Measurements from ENCODE around the gene CRHR2.
A peak's percentile ranks its signal among the peaks of the same experiment; 100 is the strongest.
"Not testable (repeated sequence)": the region's sequence is repeated elsewhere in the genome, so short reads cannot be mapped to it uniquely, and the experiment has no call there.

The CRHR2 gene

DNA sequence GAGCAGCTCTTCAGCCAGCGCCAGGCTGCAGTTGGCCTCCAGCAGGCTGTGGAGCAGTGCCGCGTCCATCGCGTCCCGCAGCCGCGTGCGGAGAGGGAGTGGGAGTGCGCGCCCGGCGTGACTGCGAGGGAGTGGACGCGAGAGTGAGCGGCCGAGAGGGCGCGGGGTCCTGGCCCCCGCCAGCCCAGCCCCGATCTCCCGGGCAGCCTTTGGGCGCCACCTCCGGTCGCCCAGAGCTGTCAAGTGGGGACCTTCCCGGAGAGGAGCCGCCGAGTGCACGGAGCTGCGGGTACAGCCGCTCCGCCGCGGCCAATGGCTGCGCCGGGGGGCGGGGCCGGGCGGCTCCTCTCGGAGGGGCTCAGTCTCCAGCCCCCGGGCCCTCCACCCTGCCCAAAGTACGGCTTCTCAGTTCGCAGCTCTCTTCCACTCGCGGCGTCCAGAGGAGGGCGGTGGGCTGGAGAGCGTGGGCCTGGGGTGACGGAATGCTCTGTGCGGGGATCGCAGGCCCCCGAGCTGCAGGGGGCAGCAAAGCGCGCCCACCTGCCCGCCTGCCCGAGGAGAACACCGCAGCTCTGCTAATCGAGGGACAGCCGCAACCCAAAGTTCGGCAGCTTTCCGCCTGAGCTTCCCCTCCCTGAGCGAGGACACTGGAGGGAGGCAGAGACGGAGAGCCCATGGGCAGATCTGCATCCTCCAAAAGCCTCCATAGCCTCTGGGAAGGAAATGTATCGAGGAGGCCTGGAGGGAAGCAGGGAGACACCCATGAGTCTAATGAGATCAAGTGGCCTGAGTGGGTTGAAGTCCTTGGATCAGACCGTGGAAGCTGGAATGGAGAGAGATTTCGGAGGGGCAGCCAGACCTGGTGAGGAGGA, at the start of gene CRHR2:
Gene CRHR2 (minus strand): TSS at position 245 of the 872 bp plus-strand sequence. CDS start 176 bp downstream, at position 69.
- DNase-seq (ENCODE audit: low spot score), result no peak

DNA sequence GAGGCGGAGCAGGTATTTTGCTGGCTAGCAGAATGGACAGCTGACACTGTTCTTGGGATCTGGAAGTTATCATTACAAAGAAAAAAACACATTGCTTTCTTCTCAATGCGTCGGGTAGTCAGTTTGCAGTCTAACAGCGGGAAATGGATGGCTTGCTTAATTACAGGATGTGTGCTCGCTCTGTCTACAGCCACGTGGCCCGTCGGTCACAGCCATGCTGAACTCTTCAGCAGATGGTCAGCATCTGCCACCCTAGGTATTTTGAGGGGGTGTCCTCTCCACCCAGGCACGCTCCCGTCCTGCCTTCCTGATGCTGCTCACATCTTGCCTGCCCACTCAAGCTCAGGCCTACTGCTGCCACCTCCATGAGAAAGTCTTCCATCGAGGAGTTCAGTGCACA, 49.3 kb upstream of the CRHR2 start:
- no peak for DNase-seq (ENCODE audit: low spot score)

GRCh38 chr7:30730996-30731395, 48.7 kb upstream of the CRHR2 start:
- no peak for DNase-seq (ENCODE audit: low spot score)

GRCh38 chr7:30730097-30730496, 47.8 kb upstream of the CRHR2 start:
- no peak for DNase-seq (ENCODE audit: low spot score)

DNA sequence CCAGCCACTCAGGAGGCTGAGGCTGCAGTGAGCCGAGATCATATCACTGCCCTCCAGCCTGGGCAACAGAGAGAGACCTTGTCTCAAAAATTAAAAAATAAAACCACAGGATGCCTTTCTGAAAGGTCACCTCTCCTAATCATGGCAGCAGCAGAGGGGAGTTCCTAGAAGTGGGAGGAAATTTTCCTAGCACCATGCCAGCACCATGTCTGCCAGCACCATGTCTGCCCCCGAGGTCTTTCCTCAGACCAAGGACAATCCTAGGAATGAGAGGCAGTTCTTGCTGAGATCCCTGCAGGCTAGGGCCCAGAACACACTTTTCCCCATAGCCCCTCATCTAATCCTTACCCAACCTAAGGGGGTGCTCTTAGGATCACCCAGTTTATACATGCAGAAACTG, 47.4 kb upstream of the CRHR2 start:
- DNase-seq (ENCODE audit: low spot score), result no peak

DNA sequence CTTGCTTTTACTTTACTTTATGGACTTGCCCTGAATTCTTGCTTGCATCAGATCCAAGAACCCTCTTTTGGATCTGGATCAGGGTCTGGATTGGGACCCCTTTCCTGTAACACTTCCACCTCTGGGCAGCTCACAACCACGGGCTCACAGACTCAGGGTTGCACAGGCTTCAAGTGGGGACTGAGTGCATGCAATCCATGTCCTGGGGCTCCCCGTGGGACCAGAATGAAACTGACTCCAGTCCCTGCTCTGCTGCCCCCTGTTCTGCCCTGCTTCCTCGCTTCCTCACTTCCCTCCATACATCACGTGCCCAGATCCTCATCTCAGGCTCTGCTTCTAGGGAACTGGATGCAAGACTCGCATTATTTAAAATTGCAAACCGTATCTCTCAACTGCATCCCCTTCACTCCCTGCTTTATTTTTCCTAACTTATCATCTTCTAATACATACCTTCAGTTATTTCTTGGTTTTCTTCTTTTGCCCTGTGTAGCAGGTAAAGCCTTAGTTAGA, 46.4 kb upstream of the CRHR2 start:
- DNase-seq (ENCODE audit: low spot score), result no peak

DNA sequence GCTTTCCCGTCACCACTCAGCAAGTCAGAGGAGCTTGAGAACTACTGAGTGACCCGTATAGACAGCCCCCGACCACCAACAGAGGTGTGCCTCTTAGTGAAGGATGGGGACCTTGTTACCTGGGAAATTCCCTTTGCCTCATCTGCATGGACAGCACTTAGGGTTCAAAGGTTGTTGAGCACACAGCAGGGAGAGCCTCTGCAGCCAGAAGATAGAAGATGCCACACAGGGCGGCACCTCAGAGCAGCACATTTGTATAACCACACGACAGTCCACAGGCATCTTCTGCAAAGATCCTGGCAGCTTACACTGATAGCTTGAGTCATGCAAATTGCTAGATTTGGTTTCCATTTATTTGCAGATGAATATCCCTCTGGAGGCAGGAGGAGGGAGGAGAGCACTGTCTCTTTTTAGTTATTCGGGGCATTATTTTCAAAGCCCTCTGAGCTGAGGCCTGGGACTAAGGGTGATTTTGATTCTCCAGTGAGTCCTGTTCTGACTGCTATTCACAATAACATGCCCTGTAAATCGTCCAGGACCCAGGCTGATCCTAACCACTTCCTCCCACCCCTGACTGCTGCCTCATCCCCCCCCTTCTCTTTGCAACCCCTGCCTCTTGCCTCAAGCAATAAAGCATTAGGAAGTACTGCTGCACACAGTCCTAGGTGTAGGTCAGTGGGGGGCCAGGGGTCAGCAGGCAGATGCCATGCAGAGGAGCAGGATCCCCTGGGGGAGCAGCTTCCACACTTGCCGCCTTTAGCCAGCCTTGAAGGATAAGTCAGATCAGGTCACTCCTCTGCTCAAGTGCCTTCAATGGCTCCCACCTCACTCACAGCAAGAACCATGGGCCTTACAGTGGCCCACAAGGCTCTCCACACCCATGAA, 45.0 kb upstream of the CRHR2 start:
- peak; percentile 81 for DNase-seq (ENCODE audit: low spot score)

DNA sequence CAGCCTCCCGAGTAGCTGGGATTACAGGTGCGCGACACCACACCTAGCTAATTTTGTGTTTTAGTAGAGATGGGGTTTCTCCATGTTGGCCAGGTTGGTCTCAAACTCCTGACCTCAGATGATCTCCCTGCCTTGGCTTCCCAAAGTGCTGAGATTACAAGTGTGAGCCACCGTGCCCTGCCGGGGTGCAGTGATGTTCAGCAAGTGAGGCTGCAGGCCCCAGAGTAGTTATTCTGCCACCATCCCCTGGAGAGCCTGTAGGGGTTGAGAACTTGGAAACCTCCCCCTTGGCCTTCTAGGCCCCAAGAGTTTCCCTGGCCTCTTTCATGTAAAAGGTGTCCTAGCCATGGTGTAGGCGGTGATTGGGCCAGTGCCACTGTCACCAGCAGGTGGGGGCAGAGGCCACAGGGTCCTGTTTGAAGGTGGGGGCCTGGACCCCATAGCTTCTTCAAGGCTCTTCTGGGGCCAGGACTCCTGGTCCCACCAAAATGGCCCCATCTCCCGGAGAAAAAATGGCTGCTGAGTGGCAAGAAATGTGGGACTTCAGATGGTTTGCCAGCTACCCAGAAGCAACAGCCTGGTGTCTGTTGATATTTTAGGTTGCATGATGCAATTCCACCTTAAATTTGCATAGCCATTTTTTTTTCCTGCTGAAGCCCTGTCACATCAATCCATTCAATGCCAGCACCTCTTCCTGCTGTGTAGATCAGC, 44.2 kb upstream of the CRHR2 start:
- peak; percentile 30 for DNase-seq (ENCODE audit: low spot score)

DNA sequence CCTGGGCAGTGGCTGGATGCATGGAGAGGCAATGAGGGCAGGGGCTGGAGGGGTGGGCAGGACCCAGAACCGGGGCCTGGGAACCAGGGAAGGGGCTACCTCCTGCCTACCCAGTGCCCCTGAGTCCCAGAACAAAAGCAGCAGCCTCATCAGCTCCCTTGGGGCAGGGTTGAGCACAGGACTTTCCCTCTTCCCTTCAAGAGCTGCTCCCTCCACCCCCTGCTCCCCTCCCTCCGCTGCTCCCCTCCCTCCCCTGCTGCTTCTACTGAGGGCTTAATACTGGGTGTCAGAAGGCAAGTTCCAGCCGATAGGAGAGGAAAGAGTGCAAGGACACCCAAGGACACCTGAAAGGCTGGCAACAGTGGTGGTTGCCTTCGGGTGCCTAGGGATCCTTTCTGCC, 41.5 kb upstream of the CRHR2 start:
- DNase-seq (ENCODE audit: low spot score), result no peak

- no peak for DNase-seq (ENCODE audit: low spot score)
Observed at GRCh38 chr7:30722671-30723070, 40.4 kb upstream of the CRHR2 start.

- no peak for DNase-seq (ENCODE audit: low spot score)
Observed at GRCh38 chr7:30722187-30722586, 39.9 kb upstream of the CRHR2 start.

DNA sequence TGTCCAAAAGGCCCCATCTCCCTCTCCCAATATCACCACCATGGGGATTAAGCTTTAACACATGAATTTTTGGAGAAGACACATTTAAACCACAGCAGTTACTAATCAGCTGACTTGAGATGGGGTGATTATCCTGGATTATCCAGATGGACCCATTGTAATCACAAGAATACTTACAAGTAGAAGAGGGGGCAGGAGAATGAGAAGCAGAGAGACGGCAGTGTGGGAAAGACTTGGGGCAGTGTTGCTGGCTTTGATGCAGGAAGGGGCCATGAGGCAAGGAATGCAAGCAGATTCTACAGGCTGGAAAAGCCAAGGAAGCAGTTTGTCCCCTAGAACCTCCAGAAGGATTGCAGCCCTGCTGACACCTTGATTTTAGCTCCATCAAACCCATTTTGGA, 39.0 kb upstream of the CRHR2 start:
- no peak for DNase-seq (ENCODE audit: low spot score)

GRCh38 chr7:30719434-30719833, 37.2 kb upstream of the CRHR2 start:
- not testable (repeated sequence) for DNase-seq (ENCODE audit: low spot score)

GRCh38 chr7:30717181-30717580, 34.9 kb upstream of the CRHR2 start:
- DNase-seq (ENCODE audit: low spot score), result no peak

- DNase-seq (ENCODE audit: low spot score), result no peak
Observed at GRCh38 chr7:30714129-30714528, 31.9 kb upstream of the CRHR2 start.

GRCh38 chr7:30713392-30713791, 31.1 kb upstream of the CRHR2 start:
- no peak for DNase-seq (ENCODE audit: low spot score)

- DNase-seq (ENCODE audit: low spot score), result no peak
Observed at GRCh38 chr7:30710669-30711068, 28.4 kb upstream of the CRHR2 start.

GRCh38 chr7:30709549-30709948, 27.3 kb upstream of the CRHR2 start:
- DNase-seq (ENCODE audit: low spot score), result no peak

DNA sequence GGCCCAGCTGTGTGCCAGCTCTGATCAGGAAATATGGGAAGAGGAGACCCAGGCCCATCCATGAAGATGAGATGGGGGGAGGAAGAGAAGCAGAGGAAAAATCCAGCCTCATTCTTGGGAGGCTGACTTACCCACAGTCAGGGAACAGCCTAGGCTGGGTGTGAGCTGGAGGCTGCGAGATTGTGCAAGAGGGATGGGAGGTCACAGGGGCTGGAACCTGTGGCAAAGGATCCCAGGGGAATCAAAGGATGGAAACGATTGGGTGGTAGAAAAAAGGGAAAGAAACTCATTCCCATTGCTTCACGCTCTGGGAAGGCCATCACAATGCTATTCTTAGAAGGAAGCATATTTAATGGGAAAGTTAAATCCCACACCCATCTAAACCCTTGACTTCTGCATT, 26.7 kb upstream of the CRHR2 start:
- DNase-seq (ENCODE audit: low spot score), result no peak

GRCh38 chr7:30708412-30708811, 26.2 kb upstream of the CRHR2 start:
- DNase-seq (ENCODE audit: low spot score), result no peak

DNA sequence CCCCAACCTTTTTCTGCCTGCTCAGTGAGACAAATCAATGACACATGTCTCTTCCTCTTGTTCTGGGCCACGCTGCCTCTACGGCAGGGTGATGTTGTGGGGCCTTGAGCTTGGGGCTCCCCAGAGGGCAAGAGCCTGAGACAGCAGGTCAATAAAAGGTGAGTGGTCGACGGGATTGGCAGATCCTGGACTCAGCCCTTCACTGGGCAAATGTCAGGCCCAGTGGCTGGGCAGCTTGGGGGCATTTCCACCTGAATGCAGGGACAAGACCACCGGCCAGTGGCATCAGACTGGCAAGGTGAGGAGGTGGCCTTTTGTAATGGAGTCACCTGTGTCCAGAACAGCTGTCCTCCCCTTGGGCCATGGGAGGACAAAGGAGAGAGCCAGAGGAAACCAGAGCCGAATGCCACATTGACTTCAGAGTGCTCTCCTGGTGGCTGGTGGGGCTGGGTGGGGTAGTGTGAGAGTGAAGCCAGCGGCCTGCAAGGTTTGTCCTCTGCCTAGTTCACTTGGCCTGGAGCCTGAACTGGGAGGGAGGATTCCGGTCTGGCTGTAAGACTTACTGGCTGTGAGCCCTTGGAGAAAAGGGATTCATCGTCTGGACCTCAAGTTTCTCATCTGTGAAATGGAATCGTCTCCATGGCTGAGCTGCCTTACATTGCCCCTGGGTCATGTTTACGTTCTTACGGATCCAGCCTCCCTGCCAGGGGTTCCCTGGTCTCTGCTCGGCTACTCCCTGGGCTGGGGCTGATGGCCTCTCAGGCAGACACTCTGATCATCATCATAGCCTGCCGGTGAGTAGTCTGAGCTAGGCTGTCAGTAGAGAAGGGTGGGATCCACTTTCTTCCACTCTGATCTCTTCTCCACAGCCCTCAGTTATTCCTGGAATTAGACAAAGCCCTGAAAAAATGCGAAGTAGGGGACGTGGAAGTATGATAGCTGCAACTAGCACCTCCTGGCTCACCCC, 25.4 kb upstream of the CRHR2 start:
- DNase-seq (ENCODE audit: low spot score), result no peak

Measured in CD4-positive, alpha-beta T cell treated with Interleukin-6 at 100 ng/mL for 8 hours (primary cell).